ENCODE measurements around the gene FLT3. TPM values are rescaled to one million over a fixed set of nuclear protein-coding genes. Genes with fewer than 3 reads are reported as not detected.
"Not testable (repeated sequence)": the region's sequence is repeated elsewhere in the genome, so short reads cannot be mapped to it uniquely, and the experiment has no call there.

Gene FLT3
- total and polyA plus RNA-seq, 3 donors from 2014 or later = 1.8 to 2.5 (median 2.4) TPM

- TF ChIP-seq POLR2A (IDR thresholded peaks at IDR 0.05) = no peak
- TF ChIP-seq, protein P1, sequence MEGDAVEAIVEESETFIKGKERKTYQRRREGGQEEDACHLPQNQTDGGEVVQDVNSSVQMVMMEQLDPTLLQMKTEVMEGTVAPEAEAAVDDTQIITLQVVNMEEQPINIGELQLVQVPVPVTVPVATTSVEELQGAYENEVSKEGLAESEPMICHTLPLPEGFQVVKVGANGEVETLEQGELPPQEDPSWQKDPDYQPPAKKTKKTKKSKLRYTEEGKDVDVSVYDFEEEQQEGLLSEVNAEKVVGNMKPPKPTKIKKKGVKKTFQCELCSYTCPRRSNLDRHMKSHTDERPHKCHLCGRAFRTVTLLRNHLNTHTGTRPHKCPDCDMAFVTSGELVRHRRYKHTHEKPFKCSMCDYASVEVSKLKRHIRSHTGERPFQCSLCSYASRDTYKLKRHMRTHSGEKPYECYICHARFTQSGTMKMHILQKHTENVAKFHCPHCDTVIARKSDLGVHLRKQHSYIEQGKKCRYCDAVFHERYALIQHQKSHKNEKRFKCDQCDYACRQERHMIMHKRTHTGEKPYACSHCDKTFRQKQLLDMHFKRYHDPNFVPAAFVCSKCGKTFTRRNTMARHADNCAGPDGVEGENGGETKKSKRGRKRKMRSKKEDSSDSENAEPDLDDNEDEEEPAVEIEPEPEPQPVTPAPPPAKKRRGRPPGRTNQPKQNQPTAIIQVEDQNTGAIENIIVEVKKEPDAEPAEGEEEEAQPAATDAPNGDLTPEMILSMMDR (IDR thresholded peaks at IDR 0.05) = no peak
- DNase-seq = no peak
- Histone ChIP-seq H3K36me3 (ENCODE audit: low read depth, missing control alignments) (no peaks in the 10 kb centered on the region), H3K27ac (no peak overlapping the region), H3K9me3 (no peaks in the 10 kb centered on the region), H3K4me1 (peaks cover 10% of the 10 kb centered on the region), H3K27me3 (no peaks in the 10 kb centered on the region), H3K4me3 (no peak overlapping the region)
- intact Hi-C loops (cut with DNase I; ENCODE audit: low total_unique reads) = no loop called here
- WGBS, 2 donors = 58 to 64% methylated on average over 7 of the region's 7 CpGs
Measured at GRCh38 chr13:27965343-27965739, 135.0 kb downstream of the FLT3 start.

DNA sequence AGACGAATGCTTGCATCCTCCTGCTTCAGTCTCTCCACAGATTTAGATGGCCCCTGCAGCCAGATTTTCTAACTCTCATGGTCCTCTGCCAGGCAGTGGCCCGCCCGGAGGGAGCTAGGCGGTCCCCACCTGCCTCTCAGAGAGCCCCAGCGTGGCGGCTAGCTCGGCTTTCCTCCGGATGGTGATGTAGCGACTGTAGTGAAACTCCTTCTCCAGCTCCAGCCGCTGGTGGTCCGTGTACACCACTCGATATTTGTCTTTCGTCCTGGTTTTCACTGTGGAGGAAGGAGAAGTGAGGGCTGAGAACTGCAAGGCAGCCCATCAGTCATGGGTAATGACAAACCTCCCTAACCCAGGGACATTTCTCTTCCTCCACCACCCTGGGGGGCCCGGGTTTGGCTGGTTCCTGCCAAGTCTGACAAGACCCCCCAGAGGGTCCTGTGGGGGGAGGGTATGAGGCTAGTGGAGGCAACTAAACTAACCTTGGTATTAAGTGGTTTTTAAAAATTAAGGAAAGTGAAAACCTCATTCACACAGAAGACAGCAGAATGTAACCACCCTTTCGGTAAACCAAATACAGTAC is 135.5 kb downstream of the FLT3 start:
- Histone ChIP-seq H3K9me3 (no peaks in the 10 kb centered on the region), H3K27ac (no peak overlapping the region), H3K36me3 (ENCODE audit: low read depth, missing control alignments) (no peaks in the 10 kb centered on the region), H3K4me3 (no peak overlapping the region), H3K27me3 (no peaks in the 10 kb centered on the region), H3K4me1 (peaks cover 12% of the 10 kb centered on the region)
- WGBS, 2 donors = 47 to 57% methylated on average over 15 of the region's 15 CpGs
- DNase-seq = no peak
- intact Hi-C loops (cut with DNase I; ENCODE audit: low total_unique reads) = no loop called here
- TF ChIP-seq POLR2A (IDR thresholded peaks at IDR 0.05) = no peak
- TF ChIP-seq, protein P1 (IDR thresholded peaks at IDR 0.05) = no peak

DNA sequence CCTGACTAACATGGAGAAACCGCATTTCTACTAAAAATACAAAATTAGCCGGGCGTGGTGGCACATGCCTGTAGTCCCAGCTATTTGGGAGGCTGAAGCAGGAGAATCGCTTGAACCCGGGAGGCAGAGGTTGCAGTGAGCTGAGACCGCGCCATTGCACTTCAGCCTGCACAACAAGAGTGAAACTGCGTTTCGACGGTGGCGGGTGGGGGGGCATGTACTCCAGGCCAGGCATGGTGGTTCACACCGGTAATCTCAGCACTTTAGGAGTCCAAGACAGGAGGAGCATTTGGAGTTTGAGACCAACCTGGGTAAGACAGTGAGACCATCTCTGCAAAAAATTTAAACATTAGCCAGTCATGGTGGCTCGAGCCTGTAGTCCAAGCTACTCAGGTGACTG is 136.2 kb downstream of the FLT3 start:
- DNase-seq; H3K27ac ChIP-seq; H3K9me3 ChIP-seq; intact Hi-C loops (cut with DNase I; ENCODE audit: low total_unique reads); H3K36me3 ChIP-seq (ENCODE audit: low read depth, missing control alignments); H3K4me3 ChIP-seq; H3K27me3 ChIP-seq: not testable (repeated sequence)
- peaks cover 12% of the 10 kb centered on the region for H3K4me1 ChIP-seq
- WGBS, 2 donors = 66% methylated on average over 13 of the region's 13 CpGs

GRCh38 chr13:27963491-27963890 is 136.9 kb downstream of the FLT3 start:
- Histone ChIP-seq H3K4me3 (no peak overlapping the region), H3K27ac (no peak overlapping the region), H3K9me3 (no peaks in the 10 kb centered on the region), H3K36me3 (ENCODE audit: low read depth, missing control alignments) (no peaks in the 10 kb centered on the region), H3K4me1 (peaks cover 12% of the 10 kb centered on the region), H3K27me3 (no peaks in the 10 kb centered on the region)
- no peak for TF ChIP-seq POLR2A (IDR thresholded peaks at IDR 0.05)
- TF ChIP-seq, protein P1 (IDR thresholded peaks at IDR 0.05) = no peak
- intact Hi-C loops (cut with DNase I; ENCODE audit: low total_unique reads) = no loop called here
- no peak for DNase-seq
- WGBS, 2 donors = 82 to 83% methylated on average over 3 of the region's 3 CpGs

- peaks cover 12% of the 10 kb centered on the region for H3K4me1 ChIP-seq
- H3K27ac ChIP-seq = no peak overlapping the region
- H3K9me3 ChIP-seq = no peaks in the 10 kb centered on the region
- TF ChIP-seq POLR2A (IDR thresholded peaks at IDR 0.05) = no peak
- TF ChIP-seq, protein P1 (IDR thresholded peaks at IDR 0.05) = no peak
- no peak for DNase-seq
- intact Hi-C loops (cut with DNase I; ENCODE audit: low total_unique reads) = no loop called here
- H3K27me3 ChIP-seq = no peaks in the 10 kb centered on the region
- H3K36me3 ChIP-seq (ENCODE audit: low read depth, missing control alignments) = no peaks in the 10 kb centered on the region
- no peak overlapping the region for H3K4me3 ChIP-seq
- WGBS, 2 donors = 76 to 89% methylated on average over 5 to 9 of the region's 9 CpGs
Measured at GRCh38 chr13:27962982-27963381, 137.4 kb downstream of the FLT3 start.

All from testis (tissue), 3 donors.